ENCODE data around the gene OR14I1.
"Not testable (repeated sequence)": the region's sequence is repeated elsewhere in the genome, so short reads cannot be mapped to it uniquely, and the experiment has no call there.

Gene OR14I1

GRCh38 chr1:248688527-248689298 is 13.9 kb downstream of the OR14I1 start:
- DNase-seq (ENCODE audit: low read depth in 4 of 4, low spot score in 1 of 4) = no peak

GRCh38 chr1:248686815-248687214 is 15.8 kb downstream of the OR14I1 start:
- DNase-seq (ENCODE audit: low read depth in 4 of 4, low spot score in 1 of 4) = no peak

GRCh38 chr1:248681651-248682050 is 20.9 kb downstream of the OR14I1 start:
- DNase-seq (ENCODE audit: low read depth in 4 of 4, low spot score in 1 of 4) = no peak

GRCh38 chr1:248670003-248670402 is 32.6 kb downstream of the OR14I1 start:
- DNase-seq (ENCODE audit: low read depth in 4 of 4, low spot score in 1 of 4) = no peak

GRCh38 chr1:248663453-248664328 is 38.9 kb downstream of the OR14I1 start:
- DNase-seq (ENCODE audit: low read depth in 4 of 4, low spot score in 1 of 4) = not testable (repeated sequence)

GRCh38 chr1:248656797-248657196 is 45.8 kb downstream of the OR14I1 start:
- not testable (repeated sequence) for DNase-seq (ENCODE audit: low read depth in 4 of 4, low spot score in 1 of 4)

GRCh38 chr1:248655354-248655753 is 47.2 kb downstream of the OR14I1 start, which contains the start of gene OR2T27:
Gene OR2T27, minus strand, starts transcription at chr1:248655528. Its CDS starts 4,644 bp downstream, at chr1:248650884.
- DNase-seq (ENCODE audit: low read depth in 4 of 4, low spot score in 1 of 4) = not testable (repeated sequence)
